ENCODE measurements around the gene MYBPC3. TPM values are rescaled to one million over a fixed set of nuclear protein-coding genes. Genes with fewer than 3 reads are reported as not detected.

Gene MYBPC3
- total and polyA plus RNA-seq, 2 experiments from 2014 or later = not detected

DNA sequence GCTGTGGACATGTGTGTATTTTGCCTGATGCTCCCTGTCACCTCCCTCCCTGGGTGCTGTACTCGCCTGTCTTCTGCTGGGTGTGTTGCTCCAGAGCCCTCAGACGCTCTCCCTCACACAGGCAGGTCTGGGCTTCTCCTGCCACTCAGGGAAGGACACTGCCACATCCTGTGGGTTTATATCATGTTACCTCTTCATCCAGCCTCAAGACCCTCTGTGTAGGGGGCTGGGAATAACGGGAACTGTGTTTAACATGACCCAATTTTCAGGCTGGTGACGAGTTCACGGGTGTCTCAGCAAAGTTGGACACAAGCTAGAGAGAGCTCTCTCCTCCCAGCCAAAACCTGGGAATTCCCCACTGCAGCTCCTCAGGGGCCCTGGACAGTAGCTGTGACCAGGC lies 24.6 kb downstream of the MYBPC3 start (continued):
- TF ChIP-seq ZNF462 (CRISPR knock-in tag; IDR thresholded peaks at IDR 0.05) = no peak
- no peak for TF ChIP-seq JUNB (IDR thresholded peaks at IDR 0.05; ENCODE audit: unreplicated experiment)
- no peak for TF ChIP-seq CREB1 (CRISPR knock-in tag; IDR thresholded peaks at IDR 0.05; ENCODE audit: low read depth)
- TF ChIP-seq EZH2phosphoT487 (IDR thresholded peaks at IDR 0.05; ENCODE audit: unreplicated experiment) = no peak

DNA sequence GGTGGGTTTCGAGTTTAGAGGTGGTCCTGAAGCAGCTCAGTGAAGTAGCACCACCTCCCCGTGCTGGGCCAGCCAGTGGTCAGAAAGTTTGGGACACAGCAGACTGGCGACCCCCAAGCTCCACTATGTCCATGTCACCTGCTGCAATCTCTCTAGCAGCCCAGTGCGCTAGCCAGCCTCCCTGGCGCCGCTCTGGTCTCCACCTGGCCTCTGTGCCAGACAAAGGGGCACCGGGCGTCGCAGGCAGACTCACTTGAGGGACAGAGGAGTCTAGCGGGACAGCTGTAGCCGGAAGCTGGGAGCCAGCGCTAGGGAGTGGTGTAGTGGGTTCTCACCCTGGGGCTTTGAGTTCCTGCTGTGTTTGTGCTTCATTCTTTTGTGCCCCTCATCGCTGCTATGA lies 25.5 kb downstream of the MYBPC3 start:
- Histone ChIP-seq H3K9me2 (ENCODE audit: insufficient read depth) (no peaks in the 10 kb centered on the region), H3K27me3 (ENCODE audit: insufficient read depth) (no peaks in the 10 kb centered on the region), H3K79me2 (replicated peaks; ENCODE audit: insufficient read depth) (no peaks in the 10 kb centered on the region), H3K36me3 (ENCODE audit: insufficient read depth) (no peaks in the 10 kb centered on the region), H3K4me1 (ENCODE audit: insufficient read depth) (no peaks in the 10 kb centered on the region), H3F3A (replicated peaks; ENCODE audit: low read depth) (no peaks in the 10 kb centered on the region), H3K27ac (ENCODE audit: low read depth) (no peak overlapping the region), H3K4me2 (no peak overlapping the region), H3K4me3 (no peak overlapping the region), H4K20me1 (replicated peaks; ENCODE audit: insufficient read depth) (no peaks in the 10 kb centered on the region; the same call in 1 of the 2 replicates), H2AFZ (no peak overlapping the region)
- Mint-ChIP-seq H3K27ac (no peak overlapping the region), H3K4me3 (no peak overlapping the region), H3K9me3 (no peaks in the 10 kb centered on the region), H3K4me1 (no peaks in the 10 kb centered on the region), H3K36me3 (ENCODE audit: low read depth) (peaks cover 24% of the 10 kb centered on the region), H3K27me3 (ENCODE audit: insufficient read depth, low read depth, poor library complexity) (peaks cover 11% of the 10 kb centered on the region)
- DNase-seq (ENCODE audit: low spot score) (no peak), ATAC-seq (no peak)
- TF ChIP-seq CREB1 (CRISPR knock-in tag; IDR thresholded peaks at IDR 0.05; ENCODE audit: low read depth) = no peak
- no peak for TF ChIP-seq JUNB (IDR thresholded peaks at IDR 0.05; ENCODE audit: unreplicated experiment)

GRCh38 chr11:47326198-47326597 lies 26.3 kb downstream of the MYBPC3 start:
- ATAC-seq (no peak), DNase-seq (ENCODE audit: low spot score) (no peak)
- H3K27ac Mint-ChIP-seq = no peak overlapping the region
- Histone ChIP-seq H3K4me2 (no peak overlapping the region), H3K4me3 (no peak overlapping the region), H3K79me2 (replicated peaks; ENCODE audit: insufficient read depth) (no peaks in the 10 kb centered on the region), H4K20me1 (replicated peaks; ENCODE audit: insufficient read depth) (no peaks in the 10 kb centered on the region; the same call in 1 of the 2 replicates), H3K4me1 (ENCODE audit: insufficient read depth) (no peaks in the 10 kb centered on the region), H3K9me2 (ENCODE audit: insufficient read depth) (no peaks in the 10 kb centered on the region), H2AFZ (no peak overlapping the region), H3K27me3 (ENCODE audit: insufficient read depth) (no peaks in the 10 kb centered on the region), H3K27ac (ENCODE audit: low read depth) (no peak overlapping the region), H3F3A (replicated peaks; ENCODE audit: low read depth) (no peaks in the 10 kb centered on the region), H3K36me3 (ENCODE audit: insufficient read depth) (peaks cover 5% of the 10 kb centered on the region; the same call in 1 of the 2 replicates)
- no peaks in the 10 kb centered on the region for H3K4me1 Mint-ChIP-seq
- H3K4me3 Mint-ChIP-seq = no peak overlapping the region
- H3K27me3 Mint-ChIP-seq (ENCODE audit: insufficient read depth, low read depth, poor library complexity) = peaks cover 9% of the 10 kb centered on the region
- peaks cover 31% of the 10 kb centered on the region for H3K36me3 Mint-ChIP-seq (ENCODE audit: low read depth)
- TF ChIP-seq POLR2AphosphoS5 (IDR thresholded peaks at IDR 0.05; ENCODE audit: low read depth) = no peak
- TF ChIP-seq REST (IDR thresholded peaks at IDR 0.05; ENCODE audit: unreplicated experiment) = no peak
- H3K9me3 Mint-ChIP-seq = no peaks in the 10 kb centered on the region

Data from GM23338 (cell line).